Nephron progenitor cell (in vitro differentiated cells): ENCODE data around the gene MTCH1.
A peak's percentile ranks its signal among the peaks of the same experiment; 100 is the strongest.

Source experiments
- DNase-seq: peaks from one replicate; pipeline ENCODE4 v3.0.0; 2021
- H3K27ac Mint-ChIP-seq: 2 replicates; pipeline ENCODE4 v1.8.0; 2021; ENCODE audit warnings: mild to moderate bottlenecking, moderate library complexity, mixed read lengths
- H3K27me3 Mint-ChIP-seq: 2 replicates; pipeline ENCODE4 v1.8.0; 2021; ENCODE audit warnings: mild to moderate bottlenecking, low read depth, mixed read lengths; ENCODE audit not compliant: poor library complexity
- H3K36me3 Mint-ChIP-seq: 2 replicates; pipeline ENCODE4 v1.8.0; 2021; ENCODE audit warnings: low read depth, mixed read lengths
- H3K4me1 Mint-ChIP-seq: 2 replicates; pipeline ENCODE4 v1.8.0; 2021; ENCODE audit warnings: mixed read lengths
- H3K4me3 Mint-ChIP-seq: 2 replicates; pipeline ENCODE4 v1.8.0; 2021; ENCODE audit warnings: mild to moderate bottlenecking, moderate library complexity, mixed read lengths
- H3K9me3 Mint-ChIP-seq: 2 replicates; pipeline ENCODE4 v1.8.0; 2021; ENCODE audit warnings: mild to moderate bottlenecking, moderate library complexity, mixed read lengths
- CTCF ChIP-seq: fragments of 200-600 bp; sonication (generic); IDR thresholded peaks from 2 replicates; pipeline ENCODE4 v1.5.0; 2021; ENCODE audit warnings: antibody characterized with exemption

Gene MTCH1

GRCh38 chr6:36930483-36930882, 55.5 kb downstream of the MTCH1 start:
- no peak overlapping the region for H3K4me3 Mint-ChIP-seq
- peaks cover 48% of the 10 kb centered on the region for H3K4me1 Mint-ChIP-seq
- no peak overlapping the region for H3K27ac Mint-ChIP-seq
- no peak for TF ChIP-seq CTCF
- peaks cover 4% of the 10 kb centered on the region for H3K9me3 Mint-ChIP-seq
- no peak for DNase-seq
- H3K36me3 Mint-ChIP-seq = no peaks in the 10 kb centered on the region
- H3K27me3 Mint-ChIP-seq = peaks cover 19% of the 10 kb centered on the region

- DNase-seq = no peak
- H3K27ac Mint-ChIP-seq = no peak overlapping the region
- H3K4me3 Mint-ChIP-seq = no peak overlapping the region
- TF ChIP-seq CTCF = no peak
- peaks cover 57% of the 10 kb centered on the region for H3K4me1 Mint-ChIP-seq
- peaks cover 19% of the 10 kb centered on the region for H3K27me3 Mint-ChIP-seq
- H3K9me3 Mint-ChIP-seq = peaks cover 4% of the 10 kb centered on the region
- no peaks in the 10 kb centered on the region for H3K36me3 Mint-ChIP-seq
Observed at GRCh38 chr6:36929607-36930006, 56.4 kb downstream of the MTCH1 start.

- no peak for TF ChIP-seq CTCF
- Mint-ChIP-seq H3K36me3 (no peaks in the 10 kb centered on the region), H3K9me3 (peaks cover 4% of the 10 kb centered on the region), H3K27me3 (peaks cover 19% of the 10 kb centered on the region), H3K4me1 (peaks cover 62% of the 10 kb centered on the region), H3K27ac (no peak overlapping the region), H3K4me3 (no peak overlapping the region)
- DNase-seq = no peak
Observed at GRCh38 chr6:36929152-36929551, 56.8 kb downstream of the MTCH1 start.

GRCh38 chr6:36928547-36928918, 57.5 kb downstream of the MTCH1 start:
- Mint-ChIP-seq H3K9me3 (peaks cover 4% of the 10 kb centered on the region), H3K27ac (no peak overlapping the region), H3K36me3 (no peaks in the 10 kb centered on the region), H3K4me1 (peaks cover 65% of the 10 kb centered on the region), H3K4me3 (no peak overlapping the region), H3K27me3 (peaks cover 19% of the 10 kb centered on the region)
- no peak for DNase-seq
- no peak for TF ChIP-seq CTCF

- TF ChIP-seq CTCF = no peak
- no peak overlapping the region for H3K4me3 Mint-ChIP-seq
- no peak for DNase-seq
- H3K4me1 Mint-ChIP-seq = peaks cover 65% of the 10 kb centered on the region
- H3K27me3 Mint-ChIP-seq = peaks cover 19% of the 10 kb centered on the region
- H3K36me3 Mint-ChIP-seq = no peaks in the 10 kb centered on the region
- H3K9me3 Mint-ChIP-seq = peaks cover 3% of the 10 kb centered on the region
- peak overlapping the region; percentile 21 for H3K27ac Mint-ChIP-seq
Observed at GRCh38 chr6:36927691-36928546, 58.1 kb downstream of the MTCH1 start.
